Retina (tissue), 1 donor: ENCODE measurements around the gene WASF1.
"Not testable (repeated sequence)": the region's sequence is repeated elsewhere in the genome, so short reads cannot be mapped to it uniquely, and the experiment has no call there.

Experiments
- DNase-seq: peaks from one replicate; pipeline ENCODE4 v3.0.0-alpha.2; 2016

WASF1 gene

DNA sequence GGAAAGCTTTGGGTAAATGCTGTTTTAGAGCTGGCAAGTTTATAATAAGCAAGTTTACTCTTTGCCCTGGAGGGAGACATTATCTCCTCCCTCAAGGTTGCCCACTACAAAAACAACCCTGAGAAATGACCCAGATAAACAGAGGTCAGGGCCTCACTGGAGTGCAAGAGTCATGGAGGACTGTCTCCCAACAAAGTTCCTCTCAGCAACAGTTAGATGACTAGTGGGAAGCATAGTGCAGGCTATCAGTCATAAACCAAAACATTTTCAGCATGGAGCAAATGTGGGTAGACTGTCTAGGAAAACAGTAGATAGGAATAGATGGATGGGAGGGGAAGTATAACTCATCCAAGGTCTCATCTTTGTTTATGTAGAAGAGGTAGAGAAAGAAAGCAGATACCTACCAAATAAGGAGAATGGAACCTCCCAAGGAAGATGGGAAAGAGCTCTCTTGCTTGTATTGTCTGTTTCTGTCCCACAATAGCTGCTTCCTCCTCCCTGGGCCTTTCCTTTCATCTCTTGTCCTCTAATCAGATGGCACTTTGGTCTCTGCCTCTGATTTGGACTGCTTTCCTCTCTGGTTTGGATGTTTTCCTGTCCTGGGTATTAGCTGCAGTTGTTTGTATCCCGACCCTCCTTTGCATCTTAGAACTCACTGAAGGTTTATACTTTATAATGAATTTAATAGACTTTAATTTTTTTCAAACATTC lies 95.4 kb downstream of the WASF1 start:
- no peak for DNase-seq

DNA sequence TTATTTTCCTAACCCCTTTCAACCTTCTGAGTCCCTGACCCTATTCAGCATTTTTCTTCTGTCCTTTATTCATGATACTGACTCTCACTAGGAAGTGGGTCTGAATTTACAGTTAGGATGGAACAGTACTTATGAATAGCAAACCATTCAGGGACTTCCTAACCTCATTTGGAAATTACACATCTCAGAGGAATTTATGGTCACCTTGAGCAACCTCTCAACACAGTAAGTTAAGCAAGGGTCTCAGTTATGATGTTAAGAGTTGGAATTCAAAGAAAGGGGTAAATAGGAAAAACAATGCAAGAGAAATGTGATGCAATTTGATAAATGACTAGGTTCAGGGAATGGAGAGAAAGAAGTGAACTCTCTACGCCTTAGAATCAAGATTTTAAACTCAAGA lies 104.1 kb downstream of the WASF1 start:
- no peak for DNase-seq

DNA sequence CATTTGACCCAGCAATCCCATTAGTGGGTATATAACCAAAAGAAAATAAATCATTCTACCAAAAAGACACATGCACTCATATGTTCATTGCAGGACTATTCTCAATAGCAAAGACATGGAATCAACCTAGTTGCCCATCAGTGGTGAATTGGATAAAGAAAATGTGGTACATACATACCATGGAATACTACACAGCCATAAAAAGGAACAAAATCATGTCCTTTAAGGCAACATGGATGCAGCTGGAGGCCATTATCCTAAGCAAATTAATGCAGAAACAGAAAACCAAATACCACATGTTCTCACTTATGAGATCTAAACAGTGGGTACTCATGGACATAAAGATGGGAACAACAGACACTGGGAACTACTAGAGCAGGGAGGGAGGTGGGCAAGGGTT lies 106.0 kb downstream of the WASF1 start:
- not testable (repeated sequence) for DNase-seq

DNA sequence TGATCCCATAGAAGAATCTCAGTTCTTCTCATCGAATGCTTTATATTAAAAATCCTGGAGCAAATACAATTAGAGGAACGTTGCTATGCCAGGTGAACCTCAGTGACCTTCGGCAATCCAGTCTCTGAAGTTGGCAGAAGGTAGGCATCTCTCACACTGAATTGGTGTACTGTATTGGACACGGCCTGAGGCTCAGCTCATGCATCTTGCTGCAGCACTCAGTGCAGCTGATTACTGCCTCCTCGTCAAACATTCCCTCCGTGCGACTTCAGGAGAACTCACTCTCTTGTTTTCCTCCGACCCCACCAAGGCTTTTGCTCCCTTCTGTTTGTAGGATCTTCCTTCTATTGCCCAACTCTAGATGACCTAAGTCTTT lies 110.9 kb downstream of the WASF1 start:
- no peak for DNase-seq

GRCh38 chr6:110067837-110068591 lies 111.5 kb downstream of the WASF1 start:
- DNase-seq: no peak

- no peak for DNase-seq
Observed at GRCh38 chr6:110064744-110065524, 114.5 kb downstream of the WASF1 start.

DNA sequence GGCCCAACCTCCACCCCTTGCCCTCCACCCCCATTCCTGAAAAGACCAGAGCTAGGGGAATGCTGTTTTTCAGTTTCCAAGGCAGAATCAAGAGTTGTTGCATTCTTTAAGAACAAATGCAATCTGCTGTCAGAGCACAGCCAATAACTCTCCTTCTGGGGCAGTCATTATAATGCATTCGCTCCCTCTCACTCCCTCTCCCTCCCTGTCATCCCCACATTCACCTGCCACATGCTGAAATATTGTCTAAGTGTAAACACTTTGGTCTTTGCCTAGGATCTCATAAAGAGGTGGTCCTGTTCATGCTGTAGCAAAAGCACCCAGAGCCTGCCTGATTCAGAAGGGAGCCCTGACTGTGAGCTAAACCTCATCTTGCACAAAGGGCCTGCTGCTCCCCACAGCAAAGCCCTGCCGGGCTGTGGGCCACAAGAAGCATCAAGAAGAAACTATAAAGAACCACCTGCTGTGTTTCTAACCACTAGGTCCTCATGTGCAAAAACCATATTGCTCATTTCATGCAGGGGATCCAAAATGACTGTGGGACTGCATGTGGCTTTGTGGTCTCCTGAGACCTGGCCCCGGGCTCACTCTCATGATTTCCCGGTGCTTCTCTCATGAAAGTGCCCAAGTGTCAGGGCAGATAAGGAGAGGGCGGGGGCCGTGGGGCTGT lies 115.7 kb downstream of the WASF1 start:
- DNase-seq: no peak

- DNase-seq: no peak
Observed at GRCh38 chr6:110055387-110055735, 124.1 kb downstream of the WASF1 start.

DNA sequence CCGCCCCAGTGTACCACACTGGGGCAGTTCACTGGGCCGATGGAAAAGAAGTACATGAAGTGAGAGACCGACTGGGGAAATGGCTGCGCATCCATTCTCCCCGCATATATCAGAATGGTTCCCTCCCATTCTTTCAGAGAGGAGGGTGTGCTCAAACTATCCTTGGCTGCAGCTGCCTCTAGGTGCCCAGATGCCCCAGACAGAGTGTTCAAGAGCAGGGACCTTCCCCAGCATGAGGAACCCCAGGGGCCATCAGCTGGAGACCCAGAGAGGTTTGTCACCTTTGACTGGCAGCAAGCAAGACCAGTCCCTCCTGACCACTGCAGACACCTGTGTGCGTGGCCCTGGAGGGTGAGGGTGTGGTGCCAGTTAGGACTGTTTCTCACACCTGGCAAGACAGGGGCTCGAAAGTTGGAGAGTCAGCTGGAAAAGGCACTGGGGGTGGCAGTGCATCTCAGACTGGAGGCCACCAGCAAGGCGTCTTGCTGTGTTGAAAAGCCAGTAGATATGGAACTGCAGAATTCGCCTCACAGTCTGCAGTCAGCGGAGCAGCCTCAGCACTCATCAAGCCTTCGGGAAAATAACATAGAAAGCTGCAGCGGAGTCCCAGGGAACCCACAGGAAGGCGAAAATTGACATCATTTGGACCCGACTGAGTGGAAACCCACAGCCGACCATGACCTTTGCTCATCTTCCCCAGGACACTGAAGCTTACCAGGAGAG lies 124.6 kb downstream of the WASF1 start:
- DNase-seq: no peak

DNA sequence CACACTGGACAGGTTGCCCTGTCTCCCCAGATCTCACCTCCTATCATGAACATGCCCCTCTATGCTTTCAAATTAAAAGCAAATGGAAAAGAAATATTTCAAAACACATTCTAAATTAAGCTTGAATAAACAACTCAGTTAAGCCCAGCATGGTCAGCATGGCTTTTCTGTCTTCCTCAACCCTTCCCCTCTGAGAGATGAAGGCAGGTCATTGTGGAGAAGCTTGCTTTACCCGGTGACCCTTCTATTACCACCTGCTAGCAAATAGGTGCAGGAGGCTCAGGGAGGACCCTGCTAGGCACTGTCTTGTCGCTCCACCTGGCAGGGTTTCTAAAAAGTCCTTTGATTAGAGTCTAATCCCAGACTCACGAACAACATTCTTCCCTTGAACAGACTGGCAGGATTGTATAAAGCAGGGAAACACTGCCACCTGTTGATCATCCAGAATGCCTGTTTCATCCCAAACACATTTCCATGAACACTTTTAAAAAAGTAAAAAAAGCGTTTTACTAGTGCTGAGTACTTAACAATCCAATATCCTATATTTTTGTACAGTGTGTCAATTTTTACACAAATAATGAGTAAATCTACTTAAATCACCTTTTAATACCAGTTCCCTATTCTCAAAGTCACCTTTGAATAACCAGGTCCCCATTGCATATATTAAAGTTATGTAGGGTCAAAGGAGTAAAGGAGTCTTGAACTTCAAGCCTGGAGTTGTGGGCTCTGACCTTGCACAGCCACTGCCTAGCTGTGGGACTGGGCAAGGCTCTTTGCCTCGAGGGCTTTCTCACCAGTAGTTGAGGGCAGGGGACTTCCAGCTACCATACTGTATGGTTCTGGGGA lies 125.9 kb downstream of the WASF1 start:
- peak; percentile 28 for DNase-seq

- DNase-seq: no peak
Observed at GRCh38 chr6:110050440-110050813, 129.0 kb downstream of the WASF1 start.
